Liver (tissue), 3 donors: Measurements from ENCODE around the gene ADK.
"Not testable (repeated sequence)": the region's sequence is repeated elsewhere in the genome, so short reads cannot be mapped to it uniquely, and the experiment has no call there.

Experiments
- ATF3 ChIP-seq: IDR thresholded peaks from 2 replicates; pipeline ENCODE4 v1.6.1; 2016; ENCODE audit warnings: antibody characterized with exemption
- CTCF ChIP-seq: fragments of 150-350 bp; IDR thresholded peaks from 2 replicates; pipeline ENCODE4 v1.5.1; 2017; ENCODE audit warnings: improper control_type of control experiment, low read depth, low read length; ENCODE audit not compliant: missing input control
- EGR1 ChIP-seq, 2 donors: IDR thresholded peaks; 2 replicates each; pipeline ENCODE4 v1.6.1; 2016 to 2018; ENCODE audit warnings: antibody characterized with exemption in 2 of 2, low read depth in 2 of 2
- JUND ChIP-seq, 2 donors: IDR thresholded peaks; 2 replicates each; pipeline ENCODE4 v1.6.1; 2016; ENCODE audit warnings: antibody characterized with exemption in 2 of 2
- MAX ChIP-seq: IDR thresholded peaks from 2 replicates; pipeline ENCODE4 v1.6.1; 2016; ENCODE audit warnings: antibody characterized with exemption
- TAF1 ChIP-seq: conservative IDR thresholded peaks from 2 replicates; pipeline ENCODE4 v1.6.1; 2016; ENCODE audit warnings: antibody characterized with exemption, mild to moderate bottlenecking
- ZBTB33 ChIP-seq: IDR thresholded peaks from 2 replicates; pipeline ENCODE4 v1.6.1; 2016; ENCODE audit warnings: antibody characterized with exemption
- donor health status: healthy.
- donor health status: healthy.

- not testable (repeated sequence) for TF ChIP-seq ATF3; TAF1; CTCF; MAX; JUND (IDR thresholded peaks at IDR 0.05); EGR1 (IDR thresholded peaks at IDR 0.05; ENCODE audit: low read depth in 2 of 2); ZBTB33
Measured at GRCh38 chr10:74457478-74457877, 306.5 kb downstream of the ADK start.
